ENCODE measurements around the gene FLNC.
A peak's percentile ranks its signal among the peaks of the same experiment; 100 is the strongest.

FLNC gene

DNA sequence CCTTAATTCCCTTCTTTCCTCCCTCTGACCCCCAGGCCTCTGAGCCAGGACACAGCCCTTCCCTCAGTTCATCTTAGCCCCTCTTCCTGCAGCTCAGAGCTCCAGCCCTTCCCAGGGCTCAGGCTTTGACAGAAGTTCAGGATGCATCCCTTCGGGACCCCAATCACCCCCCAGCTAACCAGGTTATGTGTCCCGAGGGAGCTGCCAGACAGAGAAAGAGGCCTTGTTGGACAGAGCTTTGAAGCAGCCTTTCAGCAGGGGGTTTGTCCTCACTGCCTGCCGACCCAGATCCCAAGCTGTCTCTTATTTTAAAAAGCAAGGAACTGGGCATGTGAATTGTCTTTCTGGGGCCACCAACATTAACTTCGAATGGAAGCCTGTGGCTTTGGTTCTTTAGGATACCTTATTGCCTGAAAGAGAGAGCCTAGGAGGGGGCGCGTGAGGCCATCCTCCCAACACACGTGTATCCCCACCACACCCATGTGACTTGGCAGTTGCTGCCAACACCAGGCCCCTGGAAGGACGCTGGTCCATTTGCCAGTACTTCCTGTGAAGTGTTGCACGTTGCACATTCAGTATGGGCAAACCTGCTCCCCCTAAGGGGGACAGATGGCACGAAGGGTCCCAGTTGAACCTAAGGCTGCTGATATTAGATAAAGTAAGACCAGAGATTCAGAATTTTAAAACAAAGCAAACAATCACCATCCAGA, 37.6 kb upstream of the FLNC start:
- TF ChIP-seq GATA3 (IDR thresholded peaks at IDR 0.05; ENCODE audit: low read depth, low read length) = no peak
- TF ChIP-seq GATA2 (IDR thresholded peaks at IDR 0.05; ENCODE audit: low read depth, low read length) = peak; percentile 51

DNA sequence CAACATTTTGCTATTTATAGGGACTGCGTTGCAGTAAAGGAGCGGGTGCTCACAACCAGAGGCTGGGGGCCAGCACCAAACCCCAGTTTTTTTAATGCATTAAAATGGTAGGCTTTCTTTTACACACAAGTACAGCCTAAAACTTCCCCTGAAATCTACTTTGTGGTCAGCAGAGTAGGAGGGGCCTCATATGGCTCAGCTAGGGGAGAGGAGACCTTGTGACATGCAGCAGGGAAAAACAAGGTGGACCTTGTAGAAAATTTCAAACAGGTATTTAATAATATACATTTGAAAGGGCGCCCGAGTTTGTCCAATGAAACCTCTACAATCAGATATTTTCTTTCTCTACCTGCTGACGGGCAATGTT, 37.0 kb upstream of the FLNC start:
- TF ChIP-seq GATA3 (IDR thresholded peaks at IDR 0.05; ENCODE audit: low read depth, low read length) (no peak), GATA2 (IDR thresholded peaks at IDR 0.05; ENCODE audit: low read depth, low read length) (no peak)

DNA sequence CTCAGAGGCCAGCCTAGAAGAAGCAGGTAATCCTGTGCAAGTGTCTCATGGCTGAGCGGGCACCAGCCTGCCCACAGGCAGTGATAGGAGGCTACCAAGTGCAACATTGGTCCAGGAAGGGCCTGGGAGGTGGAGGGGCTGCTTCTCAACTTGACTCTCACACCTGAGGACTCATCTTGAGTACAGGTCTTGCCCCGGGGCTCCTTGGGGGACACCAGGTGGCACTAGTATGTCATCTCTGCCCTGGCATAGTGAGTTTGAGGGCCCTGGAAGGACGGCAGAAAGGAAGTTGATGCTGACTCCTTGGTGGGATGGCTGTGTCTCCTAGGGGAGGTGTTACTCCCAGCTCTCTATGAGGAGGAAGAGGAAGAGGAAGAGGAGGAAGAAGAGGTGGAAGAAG, 36.2 kb upstream of the FLNC start:
- TF ChIP-seq GATA2 (IDR thresholded peaks at IDR 0.05; ENCODE audit: low read depth, low read length) = no peak
- TF ChIP-seq GATA3 (IDR thresholded peaks at IDR 0.05; ENCODE audit: low read depth, low read length) = no peak

DNA sequence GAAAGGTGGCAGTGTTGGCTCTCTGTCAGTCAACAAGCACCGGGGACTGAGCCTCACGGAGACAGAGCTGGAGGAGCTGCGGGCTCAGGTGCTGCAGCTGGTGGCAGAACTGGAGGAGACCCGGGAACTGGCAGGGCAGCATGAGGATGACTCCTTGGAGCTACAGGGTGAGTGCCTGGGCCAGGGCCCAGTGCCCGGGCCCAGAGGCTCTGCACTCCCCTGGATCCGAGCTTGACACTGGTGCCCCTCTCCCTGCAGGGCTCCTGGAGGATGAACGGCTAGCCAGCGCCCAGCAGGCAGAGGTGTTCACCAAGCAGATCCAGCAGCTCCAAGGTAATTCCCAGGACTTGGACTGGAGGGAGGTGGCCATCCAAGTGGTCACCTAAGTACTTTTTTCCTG, 35.8 kb upstream of the FLNC start:
- TF ChIP-seq GATA2 (IDR thresholded peaks at IDR 0.05; ENCODE audit: low read depth, low read length) (no peak), GATA3 (IDR thresholded peaks at IDR 0.05; ENCODE audit: low read depth, low read length) (no peak)

DNA sequence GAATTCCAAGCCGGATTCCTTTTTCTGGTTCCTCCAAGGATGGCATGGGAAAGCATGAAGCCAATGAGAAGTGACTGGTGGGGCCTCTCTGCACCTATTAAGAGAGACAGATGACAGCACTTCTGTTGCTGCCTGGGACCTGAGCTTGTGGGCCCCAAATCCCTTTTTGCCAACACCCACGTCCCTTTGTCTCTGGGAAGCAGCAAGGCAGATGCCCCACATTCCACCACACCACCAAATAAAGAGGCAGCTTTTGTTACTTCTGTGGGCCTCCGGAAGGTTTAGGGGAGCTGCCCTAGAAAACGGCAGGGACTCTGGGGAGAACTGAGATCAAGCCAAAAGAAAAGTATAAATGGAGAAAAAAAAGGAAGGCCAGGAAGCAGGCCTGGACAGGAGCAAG, 35.1 kb upstream of the FLNC start:
- TF ChIP-seq GATA2 (IDR thresholded peaks at IDR 0.05; ENCODE audit: low read depth, low read length) = no peak
- no peak for TF ChIP-seq GATA3 (IDR thresholded peaks at IDR 0.05; ENCODE audit: low read depth, low read length)

DNA sequence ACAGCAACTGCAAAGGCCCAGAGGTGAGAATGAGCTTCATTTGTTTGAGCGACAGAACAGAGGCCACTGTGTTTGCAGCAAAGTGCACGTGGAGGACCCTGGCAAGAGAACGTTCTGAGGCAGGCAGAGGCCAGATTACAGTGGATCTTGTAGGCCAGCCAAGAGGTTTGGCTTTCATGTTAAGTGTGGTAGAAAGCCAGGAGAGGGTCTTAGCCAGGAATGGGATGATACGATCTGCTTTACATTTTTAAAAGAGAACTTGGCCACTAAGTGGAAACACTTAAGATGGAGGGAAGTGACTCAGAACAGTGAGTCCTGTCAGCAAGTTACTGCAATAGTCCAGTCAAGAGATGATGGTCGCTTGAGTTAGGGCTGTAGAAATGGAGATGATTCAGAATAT, 33.9 kb upstream of the FLNC start:
- TF ChIP-seq GATA3 (IDR thresholded peaks at IDR 0.05; ENCODE audit: low read depth, low read length) = no peak
- no peak for TF ChIP-seq GATA2 (IDR thresholded peaks at IDR 0.05; ENCODE audit: low read depth, low read length)

DNA sequence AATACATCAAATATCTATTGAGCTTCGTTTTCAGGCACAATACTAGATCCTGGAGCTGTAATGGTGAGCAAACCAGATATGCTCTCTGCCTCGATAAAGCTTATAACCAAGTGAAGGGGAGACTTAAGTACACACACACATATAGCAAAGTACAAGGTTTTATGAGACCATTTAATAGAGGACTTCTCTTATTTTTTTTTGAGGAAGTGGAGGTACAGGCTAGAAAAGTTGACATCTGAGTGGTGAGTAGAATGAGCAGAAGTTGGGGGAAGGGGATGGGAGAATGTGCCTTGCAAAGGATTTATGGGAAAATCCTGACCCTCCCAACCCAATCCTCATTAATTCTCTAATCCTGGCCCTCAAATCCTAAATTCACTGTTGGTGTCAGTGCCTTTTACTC, 30.8 kb upstream of the FLNC start:
- no peak for TF ChIP-seq GATA2 (IDR thresholded peaks at IDR 0.05; ENCODE audit: low read depth, low read length)

DNA sequence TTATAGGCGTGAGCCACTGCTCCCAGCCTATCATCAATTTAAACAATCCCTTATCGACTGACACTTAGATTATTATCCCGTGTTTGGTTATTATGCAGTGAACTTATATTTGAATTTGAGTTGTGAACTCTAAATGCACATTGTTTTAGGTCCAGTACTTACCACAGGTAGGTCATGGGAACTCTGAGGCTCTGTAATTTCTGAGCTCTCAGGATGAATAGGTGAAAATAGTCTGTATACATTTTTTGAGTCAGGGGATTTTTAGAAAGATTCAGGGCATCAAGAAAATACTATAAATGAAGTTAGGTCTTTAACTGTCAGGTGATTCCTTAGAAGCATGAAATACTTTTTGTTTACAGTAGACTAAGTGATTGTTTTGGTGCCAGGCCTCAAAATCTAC, 29.6 kb upstream of the FLNC start:
- TF ChIP-seq GATA3 (IDR thresholded peaks at IDR 0.05; ENCODE audit: low read depth, low read length) = no peak
- no peak for TF ChIP-seq GATA2 (IDR thresholded peaks at IDR 0.05; ENCODE audit: low read depth, low read length)

DNA sequence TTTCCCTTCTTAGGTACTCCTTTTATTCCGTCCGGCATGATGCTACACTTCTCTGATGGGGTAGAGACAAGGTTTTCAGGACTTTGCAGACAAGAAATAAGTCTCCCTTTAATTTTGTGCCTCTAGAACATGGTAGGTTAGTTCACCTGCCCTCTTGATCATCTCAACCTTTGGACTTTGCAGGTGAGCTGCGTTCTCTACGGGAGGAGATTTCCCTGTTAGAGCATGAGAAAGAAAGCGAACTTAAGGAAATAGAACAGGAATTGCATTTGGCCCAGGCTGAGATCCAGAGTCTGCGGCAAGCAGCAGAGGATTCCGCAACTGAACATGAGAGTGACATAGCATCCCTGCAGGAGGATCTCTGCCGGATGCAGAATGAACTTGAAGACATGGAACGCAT, 29.2 kb upstream of the FLNC start:
- TF ChIP-seq GATA2 (IDR thresholded peaks at IDR 0.05; ENCODE audit: low read depth, low read length) = no peak

DNA sequence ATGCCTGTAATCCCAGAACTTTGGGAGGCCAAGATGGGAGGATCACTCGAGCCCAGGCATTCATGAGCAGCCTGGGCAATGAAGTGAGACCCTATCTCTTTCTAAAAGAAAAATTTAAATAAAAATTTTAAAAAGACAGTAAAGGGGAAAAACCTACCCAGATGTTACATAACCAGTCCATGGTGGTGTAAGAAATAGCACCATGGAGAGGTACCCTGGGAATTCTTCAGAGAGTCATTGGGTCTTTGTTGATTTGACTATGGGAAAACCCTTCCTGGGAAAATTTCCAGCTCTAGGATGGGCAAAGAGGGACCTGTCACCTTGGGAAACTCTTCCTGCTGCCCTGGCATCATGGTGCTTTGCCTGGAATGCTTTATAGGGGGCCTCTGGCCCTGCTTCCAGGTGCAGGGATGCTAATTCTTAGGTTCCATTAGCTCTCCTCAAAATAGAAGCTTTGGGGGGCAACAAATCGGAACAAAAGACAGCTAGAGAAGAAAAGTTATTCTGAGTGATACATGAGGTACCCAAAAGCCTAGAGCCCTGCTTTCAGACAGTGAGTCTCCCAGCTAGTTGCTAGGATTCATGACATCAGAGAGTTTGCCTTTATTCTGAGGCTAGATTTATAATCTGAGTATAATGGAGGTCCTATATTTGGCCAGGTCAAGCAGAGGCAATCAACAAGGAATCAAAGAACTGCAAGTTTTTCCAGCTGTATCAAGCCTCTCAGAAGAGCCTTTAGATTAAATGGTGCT, 28.4 kb upstream of the FLNC start:
- TF ChIP-seq GATA2 (IDR thresholded peaks at IDR 0.05; ENCODE audit: low read depth, low read length) (no peak), GATA3 (IDR thresholded peaks at IDR 0.05; ENCODE audit: low read depth, low read length) (no peak)

DNA sequence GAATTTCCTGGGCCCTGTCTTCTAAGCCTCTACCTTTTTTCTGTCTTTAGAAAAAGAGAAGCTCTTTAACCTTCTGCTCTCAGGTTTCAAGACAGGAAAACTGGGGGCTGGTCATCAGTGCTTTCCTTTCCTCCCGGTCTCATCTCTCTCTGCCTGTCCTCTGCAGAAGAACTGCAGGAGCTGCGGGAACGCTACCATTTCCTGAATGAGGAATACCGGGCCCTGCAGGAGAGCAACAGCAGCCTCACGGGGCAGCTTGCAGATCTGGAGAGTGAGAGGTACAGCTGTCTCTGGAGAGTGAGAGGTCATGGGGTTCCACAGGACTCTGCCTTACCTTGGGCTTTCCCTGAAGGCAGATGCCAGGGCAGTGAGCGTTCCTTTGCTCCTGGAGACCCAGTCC, 25.7 kb upstream of the FLNC start:
- no peak for TF ChIP-seq GATA3 (IDR thresholded peaks at IDR 0.05; ENCODE audit: low read depth, low read length)
- no peak for TF ChIP-seq GATA2 (IDR thresholded peaks at IDR 0.05; ENCODE audit: low read depth, low read length)

DNA sequence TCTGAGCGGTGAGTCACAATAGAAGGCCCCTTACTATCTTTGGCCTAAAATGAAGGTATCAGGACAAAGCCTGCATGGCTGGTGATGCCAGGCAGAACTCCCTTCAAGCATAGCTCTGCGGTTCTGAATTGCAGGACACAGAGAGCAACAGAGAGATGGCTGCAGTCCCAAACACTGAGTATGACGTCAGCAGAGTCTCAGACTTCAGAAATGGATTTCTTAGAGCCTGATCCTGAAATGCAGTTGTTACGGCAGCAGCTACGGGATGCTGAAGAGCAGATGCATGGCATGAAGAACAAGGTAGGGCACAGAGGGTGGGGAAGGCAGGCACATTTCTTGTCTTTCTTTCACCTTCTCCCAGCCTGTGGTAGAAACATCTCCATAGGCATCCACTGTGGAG, 25.0 kb upstream of the FLNC start:
- no peak for TF ChIP-seq GATA3 (IDR thresholded peaks at IDR 0.05; ENCODE audit: low read depth, low read length)
- TF ChIP-seq GATA2 (IDR thresholded peaks at IDR 0.05; ENCODE audit: low read depth, low read length) = no peak

DNA sequence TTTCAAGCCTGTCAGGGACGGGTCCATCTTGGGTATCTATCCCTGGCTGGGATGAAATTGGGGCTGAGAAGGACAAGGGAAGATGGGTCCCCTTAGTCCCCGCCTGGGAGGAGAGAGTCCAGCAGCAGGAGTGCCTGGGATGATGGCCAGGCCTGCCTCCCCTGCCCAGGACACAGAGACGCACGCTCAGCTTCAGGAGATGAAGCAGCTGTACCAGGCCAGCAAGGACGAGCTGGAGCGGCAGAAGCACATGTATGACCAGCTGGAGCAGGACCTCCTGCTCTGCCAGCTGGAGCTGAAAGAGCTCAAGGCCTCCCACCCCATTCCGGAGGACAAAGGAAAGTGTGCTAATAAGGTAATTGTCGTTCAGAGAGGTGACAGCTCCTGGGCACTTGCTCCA, 23.0 kb upstream of the FLNC start:
- TF ChIP-seq GATA3 (IDR thresholded peaks at IDR 0.05; ENCODE audit: low read depth, low read length) (no peak), GATA2 (IDR thresholded peaks at IDR 0.05; ENCODE audit: low read depth, low read length) (no peak)

DNA sequence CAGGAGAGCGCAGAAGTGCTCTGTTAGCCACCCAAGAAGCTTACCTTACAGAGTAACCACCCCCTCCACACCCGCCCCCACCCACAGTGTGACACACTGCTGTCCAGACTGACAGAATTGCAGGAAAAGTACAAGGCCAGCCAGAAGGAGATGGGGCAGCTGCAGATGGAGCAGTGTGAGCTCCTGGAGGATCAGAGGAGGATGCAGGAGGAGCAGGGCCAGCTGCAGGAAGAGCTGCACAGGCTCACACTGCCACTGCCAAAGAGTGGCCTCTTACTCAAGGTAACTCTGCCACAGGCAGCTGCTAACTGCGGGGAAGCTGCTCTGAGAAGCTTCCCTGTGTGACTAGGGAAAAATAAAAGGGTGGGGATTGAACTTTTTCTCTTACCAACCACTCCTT, 20.8 kb upstream of the FLNC start:
- TF ChIP-seq GATA2 (IDR thresholded peaks at IDR 0.05; ENCODE audit: low read depth, low read length) (no peak), GATA3 (IDR thresholded peaks at IDR 0.05; ENCODE audit: low read depth, low read length) (no peak)

DNA sequence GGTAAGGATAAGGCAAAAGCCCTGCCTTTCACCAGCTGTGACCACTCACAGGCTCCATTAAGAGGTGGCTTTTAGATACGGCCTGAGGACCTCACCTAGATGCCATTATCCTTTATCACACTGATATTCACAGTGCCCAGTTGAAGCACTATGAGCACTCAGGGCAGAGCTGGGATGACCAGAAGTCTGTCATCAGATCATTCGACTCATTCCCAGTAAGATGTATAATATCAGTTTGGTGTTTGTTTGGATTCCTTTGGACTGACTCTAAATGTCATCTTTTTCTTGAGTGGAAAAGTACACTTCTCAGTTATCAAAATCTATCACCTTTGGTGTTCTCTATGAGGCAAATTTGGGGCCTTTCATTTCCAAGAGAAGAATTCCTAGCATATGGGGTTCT, 19.7 kb upstream of the FLNC start:
- TF ChIP-seq GATA3 (IDR thresholded peaks at IDR 0.05; ENCODE audit: low read depth, low read length) (no peak), GATA2 (IDR thresholded peaks at IDR 0.05; ENCODE audit: low read depth, low read length) (no peak)
